PC-3 (cell line): ENCODE results near the gene PLA2G4A.

Experiments
- EZH2 ChIP-seq: fragments of 300-600 bp; sonication (generic); IDR thresholded peaks from one replicate; pipeline ENCODE4 v1.6.1; 2017; ENCODE audit warnings: antibody characterized with exemption, mild to moderate bottlenecking, low read length; ENCODE audit not compliant: unreplicated experiment
- EZH2phosphoT487 ChIP-seq: fragments of 300-600 bp; sonication (generic); IDR thresholded peaks from 2 replicates; pipeline ENCODE4 v1.6.1; 2018; ENCODE audit warnings: mild to moderate bottlenecking, antibody characterized with exemption, low read length, borderline replicate concordance
- TF ChIP-seq, protein P1 (sequence below): fragments of 300-600 bp; sonication (generic); conservative IDR thresholded peaks from 2 replicates; pipeline ENCODE4 v1.5.1; 2017; ENCODE audit warnings: antibody characterized with exemption, low read depth, mild to moderate bottlenecking, low read length

GRCh38 chr1:186923486-186923885 is 94.7 kb downstream of the PLA2G4A start:
- TF ChIP-seq EZH2 (no peak), EZH2phosphoT487 (no peak)
- TF ChIP-seq, protein P1, sequence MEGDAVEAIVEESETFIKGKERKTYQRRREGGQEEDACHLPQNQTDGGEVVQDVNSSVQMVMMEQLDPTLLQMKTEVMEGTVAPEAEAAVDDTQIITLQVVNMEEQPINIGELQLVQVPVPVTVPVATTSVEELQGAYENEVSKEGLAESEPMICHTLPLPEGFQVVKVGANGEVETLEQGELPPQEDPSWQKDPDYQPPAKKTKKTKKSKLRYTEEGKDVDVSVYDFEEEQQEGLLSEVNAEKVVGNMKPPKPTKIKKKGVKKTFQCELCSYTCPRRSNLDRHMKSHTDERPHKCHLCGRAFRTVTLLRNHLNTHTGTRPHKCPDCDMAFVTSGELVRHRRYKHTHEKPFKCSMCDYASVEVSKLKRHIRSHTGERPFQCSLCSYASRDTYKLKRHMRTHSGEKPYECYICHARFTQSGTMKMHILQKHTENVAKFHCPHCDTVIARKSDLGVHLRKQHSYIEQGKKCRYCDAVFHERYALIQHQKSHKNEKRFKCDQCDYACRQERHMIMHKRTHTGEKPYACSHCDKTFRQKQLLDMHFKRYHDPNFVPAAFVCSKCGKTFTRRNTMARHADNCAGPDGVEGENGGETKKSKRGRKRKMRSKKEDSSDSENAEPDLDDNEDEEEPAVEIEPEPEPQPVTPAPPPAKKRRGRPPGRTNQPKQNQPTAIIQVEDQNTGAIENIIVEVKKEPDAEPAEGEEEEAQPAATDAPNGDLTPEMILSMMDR: no peak
